GM18517 (cell line): Measurements from ENCODE around the gene MEN1.
A peak's percentile ranks its signal among the peaks of the same experiment; 100 is the strongest.
"Not testable (repeated sequence)": the region's sequence is repeated elsewhere in the genome, so short reads cannot be mapped to it uniquely, and the experiment has no call there.

ENCODE experiments used
- ATAC-seq: cut with Tn5 transposase; IDR thresholded peaks from one replicate; pipeline ENCODE4 v1.9.1; 2021; ENCODE audit warnings: mild to moderate bottlenecking, moderate library complexity; ENCODE audit not compliant: unreplicated experiment

MEN1 gene

DNA sequence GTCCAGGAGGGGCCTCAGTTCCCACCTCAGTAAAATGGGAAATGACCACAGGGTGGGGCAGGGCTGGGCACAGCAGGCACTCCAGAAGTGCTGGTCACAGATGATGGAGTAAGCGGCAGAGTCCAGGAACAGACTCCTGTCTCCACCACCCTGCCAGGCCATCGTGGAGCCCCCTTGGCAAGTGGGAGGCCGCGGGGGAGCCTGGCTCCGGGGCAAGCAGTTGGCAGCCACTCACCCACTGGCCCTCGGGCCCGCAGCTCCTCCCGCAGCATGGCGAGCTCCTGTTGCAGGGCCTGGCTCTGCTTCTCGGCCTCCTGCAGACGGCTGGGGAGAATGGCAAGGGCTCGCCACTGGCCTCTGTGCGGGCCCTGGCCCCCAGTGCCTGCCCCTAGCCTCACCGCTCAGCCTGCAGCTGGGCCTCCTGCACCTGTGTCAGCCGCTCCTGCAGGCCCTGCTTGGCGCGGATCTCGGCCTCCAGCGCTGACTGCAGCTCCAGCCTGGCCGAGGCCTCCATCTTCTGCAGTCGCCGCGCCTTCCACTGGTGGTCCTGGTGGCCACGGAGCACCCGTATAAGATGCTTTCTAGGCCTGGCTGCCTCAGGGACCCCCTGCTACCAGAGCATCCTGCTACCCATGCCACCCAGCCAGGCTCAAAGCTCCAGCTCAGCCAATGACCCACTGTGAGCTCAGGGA is 23.8 kb upstream of the MEN1 start:
- ATAC-seq = no peak

DNA sequence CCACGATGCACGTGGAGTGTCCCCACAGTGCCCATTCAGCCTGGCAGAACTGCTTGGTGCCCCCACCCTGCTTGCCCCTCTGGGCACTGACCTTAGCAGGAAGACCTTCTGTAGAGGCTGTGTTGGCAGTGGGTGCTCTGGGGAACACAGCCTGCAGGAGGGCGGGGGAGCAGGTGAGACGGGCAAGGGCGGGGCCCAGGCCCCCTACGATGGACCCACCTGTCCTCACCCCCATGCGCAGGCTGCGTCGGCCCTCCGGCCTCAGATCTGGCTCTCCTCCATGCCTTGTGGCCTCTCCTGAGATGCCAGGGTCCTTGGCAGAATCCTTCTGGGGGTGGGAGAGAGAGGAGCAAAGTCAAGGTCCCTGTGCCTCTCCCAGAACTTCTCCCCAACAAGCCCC is 23.2 kb upstream of the MEN1 start:
- no peak for ATAC-seq

DNA sequence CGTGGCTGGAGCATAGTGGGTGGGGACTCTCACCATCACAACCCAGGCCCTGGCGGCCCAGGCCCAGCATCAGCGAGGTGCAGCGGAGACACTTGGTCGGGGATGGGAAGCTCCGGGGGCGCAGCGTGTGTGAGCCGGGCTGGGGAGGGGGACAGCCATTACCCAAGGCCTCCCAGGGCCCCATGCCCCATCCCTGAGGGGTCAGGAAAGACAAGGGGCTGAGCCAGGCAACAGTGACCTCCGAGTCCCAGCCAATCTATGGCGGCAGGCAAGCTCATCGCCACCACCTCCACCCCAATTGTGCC is 22.8 kb upstream of the MEN1 start:
- no peak for ATAC-seq

DNA sequence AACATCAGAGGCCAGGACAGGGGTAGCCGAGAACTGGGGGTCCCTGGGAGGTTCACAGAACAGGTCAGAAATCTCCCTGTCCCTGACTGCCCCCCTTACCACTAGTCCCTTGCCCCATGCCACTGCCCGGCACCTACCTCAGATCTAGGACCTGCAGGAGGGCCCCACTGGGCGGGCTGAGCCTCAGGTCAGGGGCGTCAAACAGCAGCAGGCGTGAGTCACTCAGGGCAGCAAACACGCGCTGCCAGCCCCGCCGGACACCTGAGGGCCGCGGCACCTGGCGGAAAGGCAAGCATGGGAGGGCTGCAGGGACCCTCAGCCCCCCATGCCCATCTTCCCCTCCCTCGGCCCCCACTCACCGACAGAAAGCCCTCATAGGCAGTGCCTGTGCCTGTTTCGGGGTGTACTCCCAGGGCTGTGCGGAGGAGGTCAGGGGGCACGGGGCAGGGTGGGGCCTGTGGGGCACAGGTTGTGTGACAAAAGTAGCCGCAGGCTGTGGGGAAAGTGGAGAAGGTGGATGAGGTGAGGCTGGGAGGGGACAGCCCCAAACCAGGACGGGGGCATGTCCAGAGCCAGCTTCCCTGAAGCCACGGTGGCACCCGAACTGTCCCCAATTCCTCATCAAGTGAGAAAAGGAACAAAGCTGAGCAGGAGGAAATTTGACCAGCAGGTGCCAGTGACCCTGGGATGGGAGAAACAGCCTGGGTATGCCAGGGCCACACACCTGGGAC is 22.3 kb upstream of the MEN1 start:
- ATAC-seq = no peak

DNA sequence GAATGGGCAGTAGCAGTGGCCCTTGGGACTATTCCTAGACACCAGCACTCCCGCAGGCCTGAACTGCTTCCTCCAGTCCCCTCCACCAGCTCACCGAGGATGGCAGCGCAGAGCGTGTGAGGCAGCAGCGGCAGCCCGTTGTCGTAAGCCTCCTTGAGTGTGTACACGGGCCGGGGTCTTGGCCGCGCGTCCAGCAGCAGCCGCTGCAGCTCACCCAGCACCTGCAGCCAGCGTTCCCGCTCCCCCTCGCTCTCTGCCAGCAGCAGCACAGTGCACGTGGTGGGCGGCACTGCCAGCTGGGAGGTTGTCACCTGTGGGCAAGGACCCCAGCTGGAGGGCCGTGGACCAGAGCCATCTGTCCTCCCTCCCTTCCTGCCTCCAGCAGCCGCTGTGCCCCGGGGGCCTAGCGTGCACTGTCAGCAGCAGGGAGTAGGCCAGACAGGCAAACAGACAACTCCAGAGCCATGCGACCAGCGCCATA is 21.1 kb upstream of the MEN1 start:
- ATAC-seq = no peak

DNA sequence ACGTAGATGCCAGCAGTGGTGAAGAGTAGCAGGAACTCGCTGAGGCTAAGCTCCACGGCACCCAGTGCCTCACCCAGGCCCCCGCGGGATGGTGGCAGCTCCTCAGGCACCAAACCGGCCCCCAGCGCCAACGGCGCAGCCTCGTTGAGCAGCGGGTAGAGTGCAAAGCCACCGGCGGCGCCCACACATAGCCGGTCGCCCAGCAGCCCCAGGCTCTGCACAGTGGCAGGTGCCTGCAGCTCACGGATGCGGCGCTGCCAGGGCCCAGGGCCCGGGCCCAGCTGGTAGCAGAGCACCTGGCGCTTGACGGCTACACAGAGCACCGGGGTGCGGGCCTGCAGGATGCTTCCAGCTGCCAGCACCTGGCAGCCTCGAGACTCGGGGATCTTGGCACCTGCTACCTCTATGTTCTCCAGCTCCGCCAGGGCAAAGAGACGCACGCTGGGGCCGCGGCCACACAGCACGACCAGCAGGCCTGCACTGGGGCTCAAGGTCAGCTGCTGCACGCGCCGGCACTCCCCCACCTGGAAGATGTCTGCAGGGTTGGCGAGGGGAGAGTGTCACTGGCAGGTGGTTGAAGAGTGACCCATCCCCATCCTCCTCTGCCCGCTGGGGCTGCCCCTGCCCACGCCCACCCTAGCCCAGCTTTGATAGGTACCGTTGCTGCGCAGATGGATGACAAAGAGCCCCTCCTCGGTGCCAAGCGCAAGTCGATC is 19.3 kb upstream of the MEN1 start:
- ATAC-seq = no peak

DNA sequence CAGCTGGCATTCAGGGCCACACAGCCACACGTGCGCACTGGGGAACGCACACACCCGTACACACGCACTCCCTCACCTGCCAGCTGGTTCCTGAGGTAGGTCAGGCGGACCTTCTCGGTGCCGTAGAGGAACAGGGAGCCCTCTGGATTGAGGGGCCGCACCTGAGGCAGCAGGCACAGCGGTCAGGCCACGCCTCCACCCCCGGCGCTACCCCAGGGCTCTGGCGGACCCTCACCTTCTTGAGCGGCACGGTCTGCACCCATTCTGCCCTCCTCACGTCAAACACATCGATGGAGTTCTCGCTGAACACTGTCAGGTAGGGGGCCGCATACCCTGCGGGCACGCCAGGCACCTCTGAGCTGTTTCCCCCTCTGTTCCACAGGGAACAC is 17.1 kb upstream of the MEN1 start:
- ATAC-seq = no peak

DNA sequence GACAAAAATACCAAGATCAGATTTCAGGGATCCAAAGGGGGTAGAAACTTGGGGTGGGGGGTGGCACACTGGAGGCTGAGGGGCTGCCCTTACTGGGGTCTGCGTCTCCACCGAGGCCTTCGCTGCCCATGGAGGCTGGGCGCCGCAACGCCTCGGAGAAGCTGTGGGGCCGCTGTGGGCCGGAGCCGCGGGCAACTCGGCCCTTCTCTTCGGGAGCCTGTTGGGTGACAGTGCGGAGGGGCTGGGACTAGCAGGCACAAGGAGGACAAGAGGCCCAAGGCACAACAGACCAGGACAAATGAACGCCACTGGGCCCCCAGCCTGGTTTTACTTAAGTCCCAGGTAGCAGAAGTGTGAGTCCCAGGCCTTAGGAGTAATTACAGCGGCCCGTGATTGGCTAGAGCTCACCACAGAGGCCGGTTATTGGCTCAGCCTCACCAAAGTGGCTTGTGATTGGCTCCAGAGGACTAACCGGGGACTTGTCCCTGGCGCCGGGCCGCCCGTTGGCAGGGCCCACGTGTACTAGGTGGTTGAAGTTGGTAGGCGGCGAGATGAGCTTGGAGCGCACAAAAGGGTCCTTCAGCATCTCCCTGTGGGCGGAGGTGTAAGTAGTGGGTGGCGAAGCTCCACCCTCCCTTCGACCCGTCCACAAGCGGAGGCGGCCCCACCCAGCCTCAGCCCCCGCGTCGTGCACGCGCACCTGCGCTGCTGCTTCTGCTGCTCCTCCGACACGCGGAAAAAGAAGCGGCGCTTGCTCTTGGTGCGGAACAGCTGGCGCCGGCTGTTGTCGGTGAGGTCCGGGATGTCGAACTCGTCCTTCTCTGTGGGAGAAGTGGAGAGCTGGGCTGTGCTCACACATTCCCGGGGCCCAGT is 16.5 kb upstream of the MEN1 start:
- ATAC-seq = no peak

DNA sequence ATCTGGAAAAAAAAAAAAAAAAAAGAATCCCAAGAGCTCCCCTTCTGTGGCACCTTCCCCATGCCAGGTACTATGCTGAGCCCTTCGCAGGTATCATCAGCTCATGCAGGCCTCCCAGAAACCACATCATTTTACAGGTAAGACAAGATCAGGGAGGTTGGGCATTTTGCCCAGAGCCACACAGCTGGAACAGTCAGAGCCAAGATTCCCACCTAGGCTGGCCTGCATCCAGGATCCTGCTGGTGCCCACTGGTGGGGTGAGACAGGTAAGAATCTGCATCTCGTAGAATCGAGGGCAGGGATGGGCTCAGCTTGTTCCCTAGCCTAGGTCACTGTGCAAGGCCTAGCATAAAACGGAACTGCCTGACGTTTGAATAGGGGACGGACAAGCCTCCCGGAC is 15.7 kb upstream of the MEN1 start:
- ATAC-seq = no peak

DNA sequence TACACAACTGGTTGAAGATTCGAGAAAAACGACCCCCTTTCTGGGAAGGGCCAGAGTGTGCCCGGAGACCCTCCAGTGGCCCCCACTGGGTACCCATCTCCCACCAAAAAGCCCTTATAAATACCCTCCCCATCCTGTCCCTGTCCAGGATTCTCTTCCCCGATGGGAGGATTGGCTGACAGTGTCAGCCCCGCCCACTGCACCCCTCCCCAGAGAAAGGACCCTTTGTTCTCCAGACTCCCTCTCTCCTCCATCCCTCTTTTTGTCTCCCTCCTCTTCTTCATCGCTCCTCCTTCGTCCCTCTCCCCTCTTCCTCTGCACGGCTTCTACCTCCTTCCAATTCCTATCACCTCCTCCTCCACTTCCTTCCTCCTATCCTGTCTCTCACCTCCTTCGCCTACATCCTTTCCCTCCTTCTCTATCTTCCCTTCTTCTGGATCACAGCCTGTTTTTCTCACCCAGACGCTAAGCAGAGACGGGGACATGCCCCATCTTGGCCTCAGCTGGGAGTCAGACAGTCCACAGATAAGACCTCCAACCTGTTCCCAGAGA is 13.3 kb upstream of the MEN1 start:
- no peak for ATAC-seq

DNA sequence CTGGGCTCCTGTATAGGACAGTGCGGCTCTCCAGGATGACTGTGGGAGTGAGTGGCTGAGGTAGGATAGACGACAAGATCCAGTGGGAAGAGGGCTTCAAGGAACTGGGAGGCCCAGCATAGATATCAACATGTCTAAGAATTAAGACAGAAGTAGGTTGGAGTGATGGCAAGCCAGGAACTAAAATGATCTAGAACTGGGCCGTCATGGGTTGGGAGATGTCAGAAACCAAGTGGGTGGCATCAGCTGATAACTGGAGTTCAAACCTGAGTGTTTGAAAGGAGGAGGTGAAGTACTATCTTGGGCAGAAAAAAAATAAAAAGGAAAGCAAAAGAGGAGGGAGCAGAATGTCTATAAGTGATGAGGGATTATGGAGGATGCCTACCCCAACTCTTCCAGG is 7.1 kb upstream of the MEN1 start:
- no peak for ATAC-seq

DNA sequence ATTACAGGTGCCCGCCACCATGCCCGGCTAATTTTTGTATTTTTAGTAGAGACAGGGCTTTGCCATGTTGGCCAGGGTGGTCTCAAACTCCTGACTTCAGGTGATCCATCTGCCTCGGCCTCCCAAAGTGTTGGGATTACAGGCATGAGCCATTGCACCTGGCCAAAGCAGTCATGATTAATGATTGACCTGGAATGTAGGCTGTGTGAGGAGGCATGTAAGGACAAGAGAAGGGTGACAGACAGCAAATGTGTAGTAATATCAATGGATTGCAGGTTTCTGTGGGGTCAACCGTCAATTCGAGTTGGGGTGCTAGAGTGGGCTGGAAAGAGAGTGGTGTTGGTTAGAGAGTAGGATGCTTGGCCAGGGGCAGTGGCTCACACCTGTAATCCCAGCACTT is 5.1 kb upstream of the MEN1 start:
- ATAC-seq = not testable (repeated sequence)

DNA sequence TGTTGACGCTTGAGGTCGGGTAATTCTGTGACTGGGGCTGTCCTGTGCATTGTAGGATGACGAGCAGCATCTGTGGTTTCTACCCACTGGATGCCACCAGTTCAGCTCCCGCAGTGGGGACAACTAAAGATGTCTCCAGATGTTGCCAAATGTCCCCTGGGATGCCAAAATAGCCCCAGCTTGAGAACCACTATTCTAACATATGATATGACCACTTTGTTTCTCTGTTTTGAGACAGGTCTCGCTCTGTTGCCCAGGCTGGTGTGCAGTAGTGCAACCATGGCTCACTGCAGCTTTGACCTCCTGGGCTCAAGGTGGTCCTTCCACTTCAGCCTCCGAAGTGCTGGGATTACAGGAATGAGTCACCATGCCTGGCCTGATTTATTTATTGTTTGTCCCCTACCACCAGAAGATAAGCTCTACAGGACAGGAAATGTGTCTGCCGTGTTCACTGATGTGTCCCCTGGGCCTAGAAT is 4.4 kb upstream of the MEN1 start:
- peak; percentile 69 for ATAC-seq

DNA sequence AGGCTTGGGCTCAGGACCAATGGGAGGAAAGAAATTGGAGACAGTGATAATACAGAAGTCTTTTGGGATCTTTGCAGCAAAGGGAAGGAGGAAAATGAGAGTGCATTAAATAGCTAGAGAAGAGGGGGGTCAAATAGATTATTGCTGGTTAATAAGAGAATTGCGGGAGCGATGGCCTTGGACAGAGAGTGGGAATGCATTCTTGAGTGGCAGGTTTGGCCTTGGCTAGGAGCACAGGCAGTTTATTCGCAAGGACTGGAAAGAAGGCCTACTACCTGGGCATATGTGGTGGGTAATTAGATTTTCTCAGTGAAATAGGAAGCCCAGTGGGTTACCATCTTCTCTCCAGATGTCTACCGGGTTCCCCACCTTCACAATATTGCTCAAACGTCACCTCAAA is 3.5 kb upstream of the MEN1 start:
- no peak for ATAC-seq

DNA sequence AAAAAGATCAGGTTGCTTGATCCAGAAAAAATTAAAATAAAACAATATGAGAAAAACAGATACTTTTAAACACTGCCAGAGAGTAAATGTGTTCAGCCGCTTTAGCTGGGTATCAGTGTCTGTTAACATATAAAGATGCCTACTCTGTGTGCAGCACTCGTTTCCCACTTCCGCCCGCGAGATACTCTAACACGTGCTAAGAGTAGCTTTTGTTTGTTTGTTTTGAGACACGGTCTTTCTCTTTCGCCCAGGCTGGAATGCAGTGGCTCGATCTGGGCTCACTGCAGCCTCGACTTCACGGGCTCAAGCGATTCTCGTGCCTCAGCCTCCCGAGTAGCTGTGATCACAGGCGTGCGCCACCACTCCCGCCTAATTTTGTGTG is 531 bp upstream of the MEN1 start:
- peak; percentile 5 for ATAC-seq

DNA sequence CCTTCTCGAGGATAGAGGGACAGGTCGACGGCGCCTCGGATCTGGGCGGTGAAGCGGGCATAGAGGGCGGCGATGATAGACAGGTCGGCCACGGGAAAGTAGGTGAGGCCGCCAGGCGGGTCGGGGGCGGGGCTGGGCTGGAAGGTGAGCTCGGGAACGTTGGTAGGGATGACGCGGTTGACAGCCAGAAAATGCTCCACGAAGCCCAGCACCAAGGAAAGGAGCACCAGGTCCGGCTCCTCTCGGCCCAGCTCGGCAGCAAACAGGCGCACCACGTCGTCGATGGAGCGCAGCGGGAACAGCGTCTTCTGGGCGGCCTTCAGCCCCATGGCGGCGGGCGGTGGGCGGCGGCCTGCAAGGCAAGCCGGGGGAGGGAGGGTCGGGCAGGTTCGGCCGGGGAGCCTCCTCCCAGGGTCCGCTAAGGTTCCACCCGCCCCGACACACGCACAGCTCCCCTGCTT is 540 bp downstream of the MEN1 start:
- ATAC-seq = no peak

DNA sequence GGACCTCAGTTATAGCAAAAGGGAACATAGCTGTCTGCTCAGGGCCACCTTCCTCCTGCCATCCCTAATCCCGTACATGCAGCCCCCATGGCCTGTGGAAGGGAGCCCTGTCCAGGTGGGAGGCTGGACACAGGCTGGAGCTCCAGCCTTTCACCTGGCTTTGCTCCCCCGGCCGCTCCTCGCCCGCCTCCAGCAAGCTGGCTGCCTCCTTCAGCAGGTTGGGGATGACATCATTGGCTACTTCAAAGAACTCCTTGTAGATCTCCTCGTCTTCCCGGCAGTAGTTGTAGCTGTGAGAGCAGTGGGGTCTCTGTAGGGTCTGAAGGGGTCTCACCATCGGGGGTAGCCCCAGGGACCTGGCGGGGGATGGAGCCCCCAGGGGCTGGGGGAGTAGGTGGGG is 4.9 kb downstream of the MEN1 start:
- no peak for ATAC-seq

DNA sequence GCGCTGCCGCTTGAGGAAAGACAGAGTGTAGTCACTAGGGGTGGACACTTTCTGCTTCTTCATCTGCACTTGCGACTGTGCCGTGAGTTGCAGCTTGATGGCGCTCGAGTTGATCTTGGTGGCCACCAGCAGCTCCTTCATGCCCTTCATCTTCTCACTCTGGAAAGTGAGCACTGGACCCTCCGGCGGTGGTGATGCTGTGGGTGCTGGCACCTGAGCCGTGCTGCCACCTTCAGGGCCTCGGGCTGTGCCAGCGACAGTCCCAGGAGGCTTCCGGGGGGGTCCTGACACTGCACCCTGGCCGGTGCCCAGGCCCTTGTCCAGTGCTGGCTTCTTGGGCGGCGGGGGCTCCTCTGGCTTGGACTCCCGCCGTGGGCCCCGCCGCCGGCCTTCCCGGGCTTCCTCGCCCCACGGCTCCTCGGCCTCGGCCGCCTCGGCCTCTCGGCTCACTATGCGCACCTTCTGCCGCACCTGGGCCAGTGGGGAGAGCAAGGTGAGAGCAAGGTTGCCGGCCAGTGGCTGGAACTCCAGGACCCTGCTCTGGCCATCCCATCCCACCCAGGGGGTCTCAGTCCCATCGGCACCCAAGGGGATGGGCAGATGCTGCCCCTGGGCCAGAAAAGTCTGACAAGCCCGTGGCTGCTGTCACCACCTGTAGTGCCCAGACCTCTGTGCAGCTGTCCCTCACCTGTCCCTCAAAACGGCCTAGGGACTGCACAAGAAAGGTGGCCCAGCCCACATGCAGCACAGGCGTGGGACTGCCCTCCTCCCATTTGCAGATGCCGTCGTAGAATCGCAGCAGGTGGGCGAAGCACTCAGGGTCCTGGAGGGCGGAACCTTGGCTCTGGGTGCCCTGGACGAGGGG is 5.8 kb downstream of the MEN1 start:
- ATAC-seq = no peak

DNA sequence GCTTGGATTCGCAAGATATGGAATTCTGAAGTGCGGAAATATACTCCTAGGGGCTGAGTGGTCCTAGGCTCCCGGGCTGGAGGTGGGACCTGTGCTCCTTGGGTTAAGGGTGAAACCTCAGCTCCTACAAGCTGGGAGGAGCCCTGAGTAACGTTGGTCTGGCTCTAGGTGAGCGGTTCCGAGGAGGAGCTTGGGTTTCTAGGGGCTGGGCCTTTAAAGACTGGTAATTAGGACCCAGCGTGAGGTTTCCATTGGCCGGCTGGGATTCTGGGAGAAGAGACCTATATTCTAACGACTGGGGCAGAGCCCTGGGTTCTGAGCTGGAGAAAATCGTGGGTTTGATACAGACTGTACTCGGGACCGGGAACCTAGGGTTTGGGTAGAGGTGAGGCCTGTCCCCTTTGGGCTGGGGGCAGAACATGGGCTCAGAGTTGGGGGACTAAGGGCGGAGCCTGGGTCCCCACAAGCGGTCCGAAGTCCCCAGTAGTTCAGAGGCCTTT is 6.5 kb downstream of the MEN1 start:
- no peak for ATAC-seq
